ENCODE results near the gene PCSK2.

Gene PCSK2

GRCh38 chr20:17262786-17263185, 35.9 kb downstream of the PCSK2 start:
- no peak for DNase-seq (ENCODE audit: low spot score)

- DNase-seq (ENCODE audit: low spot score), result no peak
These were observed 46.9 kb downstream of the PCSK2 start for GRCh38 chr20:17273717-17274116.

- DNase-seq (ENCODE audit: low spot score), result no peak
These were observed 49.3 kb downstream of the PCSK2 start for GRCh38 chr20:17276101-17276500.

DNA sequence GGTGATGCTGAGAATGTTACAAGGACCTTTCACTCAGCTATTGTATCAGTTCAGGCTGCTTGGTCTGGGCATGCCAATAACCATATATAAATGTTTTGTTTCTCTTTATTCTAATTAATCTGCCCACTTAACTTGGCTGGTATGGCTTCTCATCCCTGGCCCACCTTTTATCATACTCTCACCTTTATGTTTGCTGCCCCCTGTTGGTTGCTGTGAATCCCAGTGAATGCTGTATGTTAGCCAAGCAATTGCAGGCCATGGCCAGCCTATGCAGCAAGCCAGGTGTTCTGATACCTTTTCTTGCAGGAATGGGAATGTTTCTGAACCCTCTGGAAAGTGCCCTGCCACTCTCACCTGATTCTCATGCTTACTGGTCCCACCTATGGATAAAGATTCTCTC, 54.6 kb downstream of the PCSK2 start:
- DNase-seq (ENCODE audit: low spot score), result no peak

DNA sequence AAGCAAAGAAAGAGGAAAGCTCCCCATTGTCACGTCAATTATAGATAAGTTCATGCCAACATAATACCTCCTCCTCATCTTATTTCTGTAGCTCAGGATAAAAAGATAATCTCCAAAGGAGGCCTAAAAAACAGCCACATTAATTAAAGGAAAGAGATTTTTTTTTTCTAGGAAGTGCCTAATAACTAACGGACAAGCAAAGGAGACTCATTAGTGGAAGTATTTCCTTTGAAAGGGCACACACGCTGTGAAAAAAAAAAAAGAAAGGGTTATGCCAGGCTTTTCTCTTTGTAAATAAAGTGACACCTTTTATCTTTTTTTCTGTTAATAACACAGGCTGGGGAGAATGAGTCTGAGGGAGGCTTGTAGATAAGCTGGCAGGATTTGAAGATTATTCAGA, 55.7 kb downstream of the PCSK2 start:
- no peak for DNase-seq (ENCODE audit: low spot score)

- no peak for DNase-seq (ENCODE audit: low spot score)
These were observed 60.7 kb downstream of the PCSK2 start for GRCh38 chr20:17287503-17287902.

GRCh38 chr20:17287998-17288397, 61.2 kb downstream of the PCSK2 start:
- DNase-seq (ENCODE audit: low spot score), result no peak

GRCh38 chr20:17295151-17295726, 68.4 kb downstream of the PCSK2 start:
- DNase-seq (ENCODE audit: low spot score), result no peak

- DNase-seq (ENCODE audit: low spot score), result no peak
These were observed 69.2 kb downstream of the PCSK2 start for GRCh38 chr20:17295991-17296390.

DNA sequence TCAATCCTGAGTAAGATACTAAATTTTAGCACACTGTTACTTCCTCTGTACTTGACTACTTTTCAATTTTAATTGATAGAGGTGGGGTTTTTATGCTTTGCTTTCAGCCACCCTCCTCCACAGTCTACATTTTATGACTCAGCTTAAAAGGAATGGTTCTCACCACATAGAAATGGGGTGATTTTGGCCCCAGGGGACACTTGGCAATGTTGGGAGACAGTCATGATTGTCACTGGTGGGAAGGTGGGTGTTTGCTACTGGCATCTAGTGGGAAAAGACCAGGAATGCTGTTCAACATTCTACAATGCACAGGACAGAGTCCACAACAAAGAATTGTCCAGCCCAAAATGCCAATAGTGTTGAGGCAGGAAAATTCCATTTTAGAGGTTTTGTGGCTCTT, 71.3 kb downstream of the PCSK2 start:
- DNase-seq (ENCODE audit: low spot score), result no peak

- DNase-seq (ENCODE audit: low spot score), result no peak
These were observed 71.9 kb downstream of the PCSK2 start for GRCh38 chr20:17298751-17299150.

DNA sequence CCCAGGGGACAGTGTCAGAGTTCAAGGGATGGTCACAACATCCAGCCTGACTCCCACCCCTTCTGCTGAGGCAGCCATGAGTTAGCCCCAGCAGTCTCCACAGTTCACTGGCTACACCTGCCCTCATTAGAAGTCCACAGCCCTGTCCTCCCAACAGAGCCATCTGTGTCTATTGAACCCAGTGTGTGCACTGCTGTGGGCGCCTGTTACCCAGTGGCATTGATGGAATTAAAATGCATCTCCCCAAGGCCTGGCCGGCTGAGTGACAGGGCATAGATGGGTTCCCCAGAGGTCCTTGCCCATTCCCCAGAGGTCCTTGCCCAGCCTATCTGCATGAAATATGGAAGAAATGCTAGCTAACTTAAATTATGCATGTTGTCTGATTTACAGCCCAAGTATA, 73.3 kb downstream of the PCSK2 start:
- DNase-seq (ENCODE audit: low spot score), result no peak

DNA sequence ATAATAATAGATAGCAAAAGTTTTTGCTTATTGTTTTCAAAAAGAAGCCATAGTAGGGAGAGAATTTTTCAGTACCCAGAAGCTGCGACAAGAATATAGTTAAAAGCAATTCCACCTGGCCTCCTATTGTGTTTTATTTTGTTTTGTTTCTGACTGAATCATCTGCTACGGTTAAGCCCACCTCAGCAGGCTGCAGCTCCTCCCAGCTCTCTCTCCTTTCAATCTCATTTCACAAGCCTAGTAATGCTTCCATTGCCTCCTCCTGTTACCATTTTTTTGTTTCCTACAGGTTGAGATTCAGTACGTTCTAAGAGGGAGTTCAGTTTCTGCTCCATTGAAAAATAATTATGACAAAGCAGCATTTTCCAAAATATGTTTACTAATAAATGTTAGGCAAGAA, 77.9 kb downstream of the PCSK2 start:
- no peak for DNase-seq (ENCODE audit: low spot score)

- no peak for DNase-seq (ENCODE audit: low spot score)
These were observed 79.6 kb downstream of the PCSK2 start for GRCh38 chr20:17306427-17306826.

GRCh38 chr20:17314264-17314663, 87.4 kb downstream of the PCSK2 start:
- DNase-seq (ENCODE audit: low spot score), result no peak

GRCh38 chr20:17315407-17316231, 88.8 kb downstream of the PCSK2 start:
- DNase-seq (ENCODE audit: low spot score), result no peak

DNA sequence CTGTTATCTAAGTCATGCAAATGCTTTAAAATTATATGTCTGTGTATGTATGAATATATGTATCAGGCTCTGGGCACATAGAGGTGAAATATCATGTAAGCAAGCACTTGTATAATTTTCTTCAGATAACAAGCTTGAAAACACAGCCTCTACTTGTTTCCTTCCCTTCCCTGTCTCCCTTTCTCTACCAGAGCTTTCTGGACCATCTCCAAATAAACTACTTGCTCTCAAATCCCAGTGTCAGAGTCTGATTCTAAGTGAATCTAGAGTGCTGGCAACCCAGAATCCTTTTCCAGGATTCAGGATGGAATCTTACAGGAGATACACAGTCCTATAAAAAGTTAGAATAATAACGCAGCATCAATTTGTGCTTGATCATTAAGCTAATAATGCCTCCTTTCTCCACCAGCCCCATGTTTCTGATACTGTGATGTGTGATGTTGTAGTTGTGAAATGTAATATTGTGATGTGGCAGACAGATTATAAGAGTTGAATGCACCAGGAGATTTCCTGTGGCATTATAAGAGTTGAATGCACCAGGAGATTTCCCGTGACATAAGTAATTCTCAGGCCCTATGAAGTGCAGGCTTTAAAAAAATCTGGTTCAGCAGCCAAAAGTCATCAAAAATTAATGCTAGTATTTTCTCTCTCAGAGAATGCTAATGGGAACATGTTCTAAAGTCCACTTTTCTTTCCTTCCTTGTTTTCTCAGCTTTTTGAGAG, 89.6 kb downstream of the PCSK2 start:
- DNase-seq (ENCODE audit: low spot score), result no peak

DNA sequence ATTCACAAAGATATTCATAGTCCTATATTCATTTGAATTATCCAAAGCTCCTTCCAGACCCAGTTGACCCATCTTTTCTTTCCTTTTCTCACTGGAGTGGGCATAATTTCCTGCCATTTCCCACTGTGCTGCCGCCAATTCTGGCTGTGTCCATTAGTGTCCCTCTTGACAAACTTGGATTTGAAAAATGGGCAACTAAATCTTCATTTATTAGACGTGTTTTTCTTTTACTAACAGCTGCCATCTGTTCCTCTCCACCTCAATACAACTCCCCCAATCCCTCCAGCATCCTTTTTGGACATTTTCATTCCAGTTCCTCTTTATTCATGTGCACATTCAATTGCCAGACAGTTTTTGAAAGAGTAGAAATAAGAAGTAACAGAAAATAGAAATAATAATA, 90.5 kb downstream of the PCSK2 start:
- no peak for DNase-seq (ENCODE audit: low spot score)

GRCh38 chr20:17320456-17320855, 93.6 kb downstream of the PCSK2 start:
- no peak for DNase-seq (ENCODE audit: low spot score)

DNA sequence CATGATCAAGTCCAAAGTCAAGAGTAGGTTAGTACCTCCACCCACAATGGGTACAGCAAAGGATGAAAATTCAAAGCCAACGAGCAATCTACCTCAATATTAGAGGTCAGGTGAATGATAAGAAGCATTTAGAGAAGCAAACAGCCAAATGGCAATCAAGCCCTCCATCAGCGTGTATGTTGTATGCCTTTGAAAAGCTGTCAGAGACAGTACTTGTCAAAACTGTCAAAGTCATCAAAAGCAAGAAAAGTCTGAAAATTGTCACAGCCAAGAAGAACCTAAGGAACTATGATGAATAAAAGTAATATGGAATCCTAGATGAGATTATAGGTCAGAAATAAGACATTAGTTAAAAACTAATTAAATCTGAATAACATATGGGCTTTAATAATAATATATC, 99.3 kb downstream of the PCSK2 start:
- DNase-seq (ENCODE audit: low spot score), result no peak

DNA sequence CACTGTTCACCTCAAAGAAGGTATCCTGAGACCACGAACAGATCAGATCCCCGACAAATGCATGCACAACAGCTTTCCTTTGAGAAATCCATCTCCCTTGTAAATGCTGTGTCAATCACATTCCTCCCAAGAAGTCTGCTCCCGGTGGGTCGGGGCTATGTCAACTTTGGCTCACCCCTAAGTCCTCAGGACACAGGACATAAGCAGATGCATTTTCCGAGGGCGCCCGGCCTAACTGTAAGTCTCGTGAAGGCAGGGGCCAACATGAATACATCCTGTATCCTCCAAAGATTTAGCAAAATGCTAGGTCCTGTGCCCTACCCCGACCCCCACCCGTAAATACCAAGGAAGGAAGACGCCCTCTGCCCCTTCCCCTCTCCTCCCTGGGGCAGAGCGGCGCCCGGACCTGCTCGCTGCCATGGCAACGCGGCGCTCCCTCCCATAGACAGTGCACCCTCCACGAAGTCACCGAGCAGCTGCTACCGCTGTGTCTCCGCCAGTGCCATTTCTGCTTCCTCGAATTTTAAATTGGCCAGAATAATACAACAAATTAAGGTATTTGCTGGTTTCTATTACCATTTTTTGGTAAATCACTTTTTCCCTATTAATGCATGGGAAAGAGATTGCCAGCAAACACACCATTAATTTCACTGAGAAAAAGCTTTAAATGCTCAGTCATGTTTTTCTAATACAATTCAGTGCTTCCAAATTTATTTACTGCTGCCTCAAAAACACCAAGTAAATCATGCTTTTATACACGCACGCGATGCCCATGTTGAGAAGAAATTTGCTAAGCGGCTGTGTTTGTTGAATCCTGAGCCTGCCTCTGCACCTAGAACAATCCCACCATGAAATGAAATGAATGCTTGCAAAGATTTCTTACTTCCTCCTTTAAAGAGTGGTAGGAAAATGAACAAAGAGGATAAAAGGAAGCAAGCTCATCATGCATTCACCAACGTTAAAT, 100.6 kb downstream of the PCSK2 start:
- no peak for DNase-seq (ENCODE audit: low spot score)

DNA sequence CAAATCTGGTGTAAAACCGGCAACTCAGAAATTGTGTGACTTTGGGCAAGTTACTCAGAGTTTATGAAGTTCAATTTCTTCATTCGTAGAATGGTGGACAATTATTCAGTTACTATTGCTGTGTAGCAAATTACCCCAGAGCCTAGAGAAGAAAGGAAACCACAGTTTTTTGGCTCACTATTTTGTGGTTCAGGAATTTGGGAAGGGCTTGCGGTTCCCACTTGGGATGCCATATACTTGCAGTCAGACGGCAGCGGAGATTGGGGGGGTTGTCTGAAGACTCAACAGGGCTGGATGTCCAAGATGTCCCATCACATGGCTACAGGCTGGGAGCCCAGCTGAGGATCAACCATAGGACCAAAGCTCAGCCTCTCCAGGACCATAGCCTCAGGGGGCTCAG, 108.1 kb downstream of the PCSK2 start:
- no peak for DNase-seq (ENCODE audit: low spot score)
